CD4-positive, alpha-beta T cell treated with Interleukin-1 beta for 1 hour (primary cell): ENCODE results near the gene AMACR.
A peak's percentile ranks its signal among the peaks of the same experiment; 100 is the strongest.

Source experiments
- DNase-seq, 2 donors: peaks; one replicate each; pipeline ENCODE4 v3.0.0-alpha.2; 2020 to 2022

Gene AMACR

GRCh38 chr5:34005211-34005610 is 2.6 kb downstream of the AMACR start:
- DNase-seq: no peak

GRCh38 chr5:34003941-34004340 is 3.9 kb downstream of the AMACR start:
- no peak for DNase-seq

GRCh38 chr5:34002629-34003328 is 5.1 kb downstream of the AMACR start:
- DNase-seq: no peak

- no peak for DNase-seq
Observed at GRCh38 chr5:34001241-34001841, 6.5 kb downstream of the AMACR start.

GRCh38 chr5:33999978-34000377 is 7.9 kb downstream of the AMACR start:
- DNase-seq: no peak

- peak; percentile 17 to 36 for DNase-seq
Observed at GRCh38 chr5:33997331-33997983, 10.4 kb downstream of the AMACR start.

- DNase-seq: no peak
Observed at GRCh38 chr5:33995865-33996264, 12.0 kb downstream of the AMACR start.

- no peak for DNase-seq
Observed at GRCh38 chr5:33994845-33995244, 13.0 kb downstream of the AMACR start.

- DNase-seq: no peak
Observed at GRCh38 chr5:33992864-33993263, 15.0 kb downstream of the AMACR start.

GRCh38 chr5:33985447-33985846 is 22.4 kb downstream of the AMACR start:
- DNase-seq: no peak

- no peak for DNase-seq
Observed at GRCh38 chr5:33984671-33985124, 23.2 kb downstream of the AMACR start, which contains the start of gene SLC45A2. SLC45A2 (minus strand) TSS chr5:33984693; CDS start chr5:33984583, 110 bp downstream.

- no peak for DNase-seq
Observed at GRCh38 chr5:33984178-33984577, 23.7 kb downstream of the AMACR start.

GRCh38 chr5:33981408-33982162 is 26.3 kb downstream of the AMACR start:
- no peak for DNase-seq

- DNase-seq: no peak
Observed at GRCh38 chr5:33980030-33980429, 27.8 kb downstream of the AMACR start.

- DNase-seq: no peak
Observed at GRCh38 chr5:33978306-33978705, 29.5 kb downstream of the AMACR start.

GRCh38 chr5:33976307-33976706 is 31.5 kb downstream of the AMACR start:
- DNase-seq: no peak

GRCh38 chr5:33975852-33976251 is 32.0 kb downstream of the AMACR start:
- DNase-seq: no peak

- DNase-seq: no peak
Observed at GRCh38 chr5:33973271-33973670, 34.6 kb downstream of the AMACR start.

GRCh38 chr5:33969572-33970452 is 38.0 kb downstream of the AMACR start:
- DNase-seq: peak in 1 of 2 donors; percentile 9

- no peak for DNase-seq
Observed at GRCh38 chr5:33968211-33969005, 39.4 kb downstream of the AMACR start.

GRCh38 chr5:33966805-33967204 is 41.0 kb downstream of the AMACR start:
- no peak for DNase-seq
